ENCODE measurements around the gene ELOVL6. TPM values are rescaled to one million over a fixed set of nuclear protein-coding genes. Genes with fewer than 3 reads are reported as not detected.

Gene ELOVL6
- total and polyA plus RNA-seq, 9 of the 15 experiments (the other 6 are each of a cell fraction or from before 2014, with no cell fraction given), result 18.3 to 82.6 (median 46.0) TPM

GRCh38 chr4:110059556-110060191 lies 138.7 kb downstream of the ELOVL6 start:
- POLR2A ChIA-PET, result interaction anchor here (0.5 to 0.8 kb wide), 2 partner anchors 9 to 136 kb away, joined by 3 read pairs; no protein-coding TSS in a partner anchor
- intact Hi-C loops (cut with micrococcal nuclease), result no loop called here
- BruUV-seq (replicated peaks), result no TSS peak

GRCh38 chr4:110058677-110059076 lies 139.7 kb downstream of the ELOVL6 start:
- Histone ChIP-seq H3K27ac (ENCODE audit: extremely low read depth, low read depth, low read length) (no peak overlapping the region), H3K36me3 (ENCODE audit: control insufficient read depth, insufficient read depth, low read length) (peaks cover 27% of the 10 kb centered on the region; the same call in 2 of the 3 replicates), H3K4me1 (replicated peaks in 1 of 2; ENCODE audit: control insufficient read depth in 2 of 2, insufficient read depth in 2 of 2, low read length in 2 of 2) (peaks cover 0 to 3% of the 10 kb centered on the region in 2 experiments; a peak in 3 of 5 replicates), H3K9ac (ENCODE audit: insufficient read depth in 1 of 2, low read depth in 2 of 2, low read length in 2 of 2) (no peak overlapping the region), H3K79me2 (ENCODE audit: control insufficient read depth, insufficient read depth, low read length) (no peaks in the 10 kb centered on the region), H2AFZ (ENCODE audit: low read depth, low read length) (no peak overlapping the region), H3K9me1 (ENCODE audit: control insufficient read depth, insufficient read depth, low read length) (no peaks in the 10 kb centered on the region), H4K20me1 (replicated peaks; ENCODE audit: control insufficient read depth, insufficient read depth, low read length) (0 out of 2 replicates have a peak, but pooled peaks cover 8% of the 10 kb centered on the region), H3K4me3 (no peak overlapping the region), H3K9me3 (replicated peaks; ENCODE audit: control insufficient read depth, insufficient read depth, low read depth, low read length) (no peaks in the 10 kb centered on the region), H3K4me2 (ENCODE audit: insufficient read depth, low read length) (no peak overlapping the region), H3K27me3 (ENCODE audit: control insufficient read depth in 2 of 2, insufficient read depth in 2 of 2, low read length in 2 of 2) (no peaks in the 10 kb centered on the region)
- ChIA-PET CTCF (ENCODE audit: low intra/inter-chr PET ratio) (no interaction called here), POLR2A (no interaction called here)
- no TSS peak for BruUV-seq (replicated peaks)
- 94% methylated on average over 1 of the region's 1 CpG for WGBS (ENCODE audit: insufficient coverage, low coverage, missing lambda C conversion rate)
- ATAC-seq (no peak), DNase-seq (ENCODE audit: extremely low read depth in 1 of 4, low spot score in 3 of 4) (no peak), FAIRE-seq (no peak)
- TF ChIP-seq SP1 (CRISPR knock-in tag; IDR thresholded peaks at IDR 0.05) (no peak), MLLT1 (IDR thresholded peaks at IDR 0.05) (no peak), NFE2L1 (tag; IDR thresholded peaks at IDR 0.05; ENCODE audit: borderline replicate concordance, low read depth) (no peak), TRIM28 (IDR thresholded peaks at IDR 0.05) (no peak), HBP1 (CRISPR knock-in tag; IDR thresholded peaks at IDR 0.05) (no peak), KDM4B (IDR thresholded peaks at IDR 0.05; ENCODE audit: borderline replicate concordance in 2 of 2, low read depth in 1 of 2) (no peak), THAP7 (CRISPR knock-in tag; IDR thresholded peaks at IDR 0.05) (no peak), POLR2H (tag; IDR thresholded peaks at IDR 0.05; ENCODE audit: low read depth) (no peak), NR1H2 (CRISPR knock-in tag; IDR thresholded peaks at IDR 0.05) (no peak)
- intact Hi-C loops (cut with micrococcal nuclease), result no loop called here
- in situ Hi-C loops (cut with MboI), result no loop called here

More at GRCh38 chr4:110059556-110060191, 138.7 kb downstream of the ELOVL6 start:
- Histone ChIP-seq H3K36me3 (ENCODE audit: control insufficient read depth, insufficient read depth, low read length) (peaks cover 23% of the 10 kb centered on the region; the same call in 2 of the 3 replicates), H4K20me1 (replicated peaks; ENCODE audit: control insufficient read depth, insufficient read depth, low read length) (0 out of 2 replicates have a peak, but pooled peaks cover 8% of the 10 kb centered on the region), H2AFZ (ENCODE audit: low read depth, low read length) (no peak overlapping the region), H3K27me3 (ENCODE audit: control insufficient read depth in 2 of 2, insufficient read depth in 2 of 2, low read length in 2 of 2) (no peaks in the 10 kb centered on the region), H3K9ac (ENCODE audit: insufficient read depth in 1 of 2, low read depth in 2 of 2, low read length in 2 of 2) (no peak overlapping the region), H3K4me1 (replicated peaks in 1 of 2; ENCODE audit: control insufficient read depth in 2 of 2, insufficient read depth in 2 of 2, low read length in 2 of 2) (peaks cover 0 to 3% of the 10 kb centered on the region in 2 experiments; a peak in 3 of 5 replicates), H3K9me1 (ENCODE audit: control insufficient read depth, insufficient read depth, low read length) (no peaks in the 10 kb centered on the region), H3K27ac (ENCODE audit: extremely low read depth, low read depth, low read length) (no peak overlapping the region), H3K9me3 (replicated peaks; ENCODE audit: control insufficient read depth, insufficient read depth, low read depth, low read length) (no peaks in the 10 kb centered on the region), H3K4me3 (no peak overlapping the region), H3K79me2 (ENCODE audit: control insufficient read depth, insufficient read depth, low read length) (no peaks in the 10 kb centered on the region), H3K4me2 (ENCODE audit: insufficient read depth, low read length) (no peak overlapping the region)
- in situ Hi-C loops (cut with MboI), result no loop called here
- 63% methylated on average over 3 of the region's 3 CpGs for WGBS (ENCODE audit: insufficient coverage, low coverage, missing lambda C conversion rate)
- CTCF ChIA-PET (ENCODE audit: low intra/inter-chr PET ratio), result no interaction called here
- ATAC-seq (no peak), FAIRE-seq (no peak), DNase-seq (ENCODE audit: extremely low read depth in 1 of 4, low spot score in 3 of 4) (no peak)
- no peak for TF ChIP-seq NFIX (CRISPR knock-in tag; IDR thresholded peaks at IDR 0.05; ENCODE audit: low read depth)
